Globus pallidus (tissue), 1 donor: ENCODE data around the gene TMEM61.
"Not testable (repeated sequence)": the region's sequence is repeated elsewhere in the genome, so short reads cannot be mapped to it uniquely, and the experiment has no call there.

Experiments used
- DNase-seq: peaks from one replicate; pipeline ENCODE4 v3.0.0-alpha.2; 2015; ENCODE audit warnings: low spot score

Gene TMEM61

GRCh38 chr1:55001311-55001710 is 20.9 kb downstream of the TMEM61 start:
- no peak for DNase-seq

GRCh38 chr1:55002686-55003085 is 22.3 kb downstream of the TMEM61 start:
- no peak for DNase-seq

- DNase-seq: no peak
Observed at GRCh38 chr1:55005351-55006140, 25.1 kb downstream of the TMEM61 start.

GRCh38 chr1:55006931-55007330 is 26.5 kb downstream of the TMEM61 start:
- DNase-seq: no peak

GRCh38 chr1:55007625-55008024 is 27.2 kb downstream of the TMEM61 start:
- no peak for DNase-seq

- no peak for DNase-seq
Observed at GRCh38 chr1:55010194-55010886, 29.9 kb downstream of the TMEM61 start.

GRCh38 chr1:55010887-55011217 is 30.4 kb downstream of the TMEM61 start:
- DNase-seq: no peak

GRCh38 chr1:55012661-55013060 is 32.2 kb downstream of the TMEM61 start:
- no peak for DNase-seq

GRCh38 chr1:55015123-55015522 is 34.7 kb downstream of the TMEM61 start:
- no peak for DNase-seq

GRCh38 chr1:55015731-55016620 is 35.5 kb downstream of the TMEM61 start:
- no peak for DNase-seq

GRCh38 chr1:55018395-55018794 is 38.0 kb downstream of the TMEM61 start:
- DNase-seq: no peak

GRCh38 chr1:55021942-55022546 is 41.6 kb downstream of the TMEM61 start:
- DNase-seq: peak; percentile 49

GRCh38 chr1:55024163-55024562 is 43.7 kb downstream of the TMEM61 start:
- DNase-seq: not testable (repeated sequence)

- DNase-seq: not testable (repeated sequence)
Observed at GRCh38 chr1:55026682-55027081, 46.3 kb downstream of the TMEM61 start.

- DNase-seq: not testable (repeated sequence)
Observed at GRCh38 chr1:55031098-55031497, 50.7 kb downstream of the TMEM61 start.

GRCh38 chr1:55033265-55033614 is 52.8 kb downstream of the TMEM61 start:
- no peak for DNase-seq

GRCh38 chr1:55034476-55035133 is 54.2 kb downstream of the TMEM61 start:
- no peak for DNase-seq

- DNase-seq: no peak
Observed at GRCh38 chr1:55035904-55036303, 55.5 kb downstream of the TMEM61 start.

GRCh38 chr1:55037733-55038551 is 57.5 kb downstream of the TMEM61 start:
- DNase-seq: no peak

GRCh38 chr1:55038552-55038838 is 58.1 kb downstream of the TMEM61 start:
- DNase-seq: no peak

- DNase-seq: no peak
Observed at GRCh38 chr1:55038974-55039341, 58.5 kb downstream of the TMEM61 start.
